ENCODE measurements around the gene RNF213.

DNA sequence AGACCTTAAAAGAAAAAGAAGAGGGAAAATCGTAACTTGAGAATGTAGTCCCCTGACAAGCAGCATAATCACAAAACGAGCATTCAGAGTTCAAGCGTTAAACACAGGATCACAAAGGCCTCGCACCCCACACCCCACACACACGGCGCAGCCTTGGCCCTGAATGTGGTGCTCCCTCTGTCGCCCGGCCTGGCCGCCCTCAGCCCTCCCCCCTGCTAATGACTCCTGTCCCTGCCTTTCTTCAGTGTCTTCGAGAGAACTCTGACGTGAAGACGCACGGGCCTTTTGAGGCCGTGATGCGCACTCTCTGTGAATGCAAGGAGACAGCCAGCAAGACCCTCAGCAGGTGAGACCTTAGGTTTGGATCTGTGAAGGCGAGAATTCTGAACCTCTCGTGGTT is 106.9 kb downstream of the RNF213 start:
- no peak for TF ChIP-seq EZH2 (IDR thresholded peaks at IDR 0.05)
- TF ChIP-seq, protein P1, sequence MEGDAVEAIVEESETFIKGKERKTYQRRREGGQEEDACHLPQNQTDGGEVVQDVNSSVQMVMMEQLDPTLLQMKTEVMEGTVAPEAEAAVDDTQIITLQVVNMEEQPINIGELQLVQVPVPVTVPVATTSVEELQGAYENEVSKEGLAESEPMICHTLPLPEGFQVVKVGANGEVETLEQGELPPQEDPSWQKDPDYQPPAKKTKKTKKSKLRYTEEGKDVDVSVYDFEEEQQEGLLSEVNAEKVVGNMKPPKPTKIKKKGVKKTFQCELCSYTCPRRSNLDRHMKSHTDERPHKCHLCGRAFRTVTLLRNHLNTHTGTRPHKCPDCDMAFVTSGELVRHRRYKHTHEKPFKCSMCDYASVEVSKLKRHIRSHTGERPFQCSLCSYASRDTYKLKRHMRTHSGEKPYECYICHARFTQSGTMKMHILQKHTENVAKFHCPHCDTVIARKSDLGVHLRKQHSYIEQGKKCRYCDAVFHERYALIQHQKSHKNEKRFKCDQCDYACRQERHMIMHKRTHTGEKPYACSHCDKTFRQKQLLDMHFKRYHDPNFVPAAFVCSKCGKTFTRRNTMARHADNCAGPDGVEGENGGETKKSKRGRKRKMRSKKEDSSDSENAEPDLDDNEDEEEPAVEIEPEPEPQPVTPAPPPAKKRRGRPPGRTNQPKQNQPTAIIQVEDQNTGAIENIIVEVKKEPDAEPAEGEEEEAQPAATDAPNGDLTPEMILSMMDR (IDR thresholded peaks at IDR 0.05 in 2 of 3, conservative IDR thresholded peaks at IDR 0.05 in 1 of 3; ENCODE audit: borderline replicate concordance in 1 of 3, insufficient read depth in 1 of 3, low read depth in 2 of 3, low read length in 2 of 3), result no peak
- TF ChIP-seq POLR2AphosphoS5 (IDR thresholded peaks at IDR 0.05; ENCODE audit: low read depth, low read length), result no peak
- TF ChIP-seq POLR2A (IDR thresholded peaks at IDR 0.05; ENCODE audit: borderline replicate concordance, extremely low read depth, insufficient read depth, insufficient read length), result no peak
- no peak for TF ChIP-seq EGR1 (IDR thresholded peaks at IDR 0.05; ENCODE audit: low read depth)
- TF ChIP-seq TCF7L2 (IDR thresholded peaks at IDR 0.05; ENCODE audit: borderline replicate concordance, extremely low read depth, insufficient read depth, insufficient read length), result no peak
- TF ChIP-seq ZNF274 (IDR thresholded peaks at IDR 0.05; ENCODE audit: low read depth, low read length), result no peak
- TF ChIP-seq, protein P2, sequence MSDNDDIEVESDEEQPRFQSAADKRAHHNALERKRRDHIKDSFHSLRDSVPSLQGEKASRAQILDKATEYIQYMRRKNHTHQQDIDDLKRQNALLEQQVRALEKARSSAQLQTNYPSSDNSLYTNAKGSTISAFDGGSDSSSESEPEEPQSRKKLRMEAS (IDR thresholded peaks at IDR 0.05), result no peak
- no peak for TF ChIP-seq EZH2phosphoT487 (IDR thresholded peaks at IDR 0.05; ENCODE audit: borderline replicate concordance)
- TF ChIP-seq SP1 (IDR thresholded peaks at IDR 0.05; ENCODE audit: low read depth), result no peak
- TF ChIP-seq ELF1 (IDR thresholded peaks at IDR 0.05; ENCODE audit: borderline replicate concordance, low read depth), result no peak
- TF ChIP-seq ZFX (IDR thresholded peaks at IDR 0.05), result no peak
